Measurements from ENCODE around the gene TEX14. TPM values are rescaled to one million over a fixed set of nuclear protein-coding genes. Genes with fewer than 3 reads are reported as not detected.
"Not testable (repeated sequence)": the region's sequence is repeated elsewhere in the genome, so short reads cannot be mapped to it uniquely, and the experiment has no call there.

Gene TEX14
- total and polyA plus RNA-seq, 2 donors (not counting 3 experiments of a cell fraction or from before 2014, with no cell fraction given) = 0.10 TPM; not detected in 1

GRCh38 chr17:58660621-58661020 is 31.2 kb downstream of the TEX14 start:
- no peak overlapping the region for H3K27ac ChIP-seq (ENCODE audit: insufficient read depth, low read depth, low read length)
- no peak overlapping the region for H2AFZ ChIP-seq (ENCODE audit: low read depth, low read length)
- intact Hi-C loops (cut with micrococcal nuclease) = no loop called here
- no peaks in the 10 kb centered on the region for H4K20me1 ChIP-seq (replicated peaks; ENCODE audit: control insufficient read depth, extremely low read depth, insufficient read depth, low read length)
- POLR2A ChIA-PET = interaction anchor here (1.5 to 6.2 kb wide), 2 partner anchors 28 to 50 kb away, joined by 3 to 105 read pairs; no protein-coding TSS in a partner anchor
- CTCF ChIA-PET = interaction anchor here (0.7 to 1.6 kb wide), 3 partner anchors 17 to 344 kb away, joined by 3 read pairs; no protein-coding TSS in a partner anchor
- no peak for TF ChIP-seq CTCF (IDR thresholded peaks at IDR 0.05; ENCODE audit: extremely low read depth in 1 of 2, insufficient read depth in 1 of 2, low read depth in 1 of 2, low read length in 2 of 2)
- no peak for TF ChIP-seq POLR2A (IDR thresholded peaks at IDR 0.05; ENCODE audit: low read depth, low read length)
- TF ChIP-seq JUN (IDR thresholded peaks at IDR 0.05; ENCODE audit: borderline replicate concordance, insufficient read depth, insufficient read length, low read depth) = no peak
- TF ChIP-seq MYC (IDR thresholded peaks at IDR 0.05; ENCODE audit: low read depth, low read length) = no peak
- TF ChIP-seq FOS (IDR thresholded peaks at IDR 0.05; ENCODE audit: borderline replicate concordance, insufficient read depth, low read length) = no peak
- TF ChIP-seq GATA2 (IDR thresholded peaks at IDR 0.05; ENCODE audit: insufficient read depth, insufficient read length, low read depth, low read length) = no peak
- no peak for TF ChIP-seq POLR2AphosphoS5 (IDR thresholded peaks at IDR 0.05; ENCODE audit: insufficient read depth, low read depth, low read length)
- no peaks in the 10 kb centered on the region for H3K9me1 ChIP-seq (replicated peaks; ENCODE audit: control insufficient read depth, extremely low read depth, insufficient read depth, low read length)
- no peak overlapping the region for H3K4me3 ChIP-seq (replicated peaks in 1 of 3; ENCODE audit: insufficient read depth in 1 of 3, low read depth in 1 of 3, low read length in 3 of 3)
- dilution Hi-C loops (cut with MboI; ENCODE audit: extremely low pct_ligation_motif_present, low sequenced_read_pairs) = no loop called here
- H3K4me1 ChIP-seq (ENCODE audit: control insufficient read depth, extremely low read depth, insufficient read depth, low read length) = no peaks in the 10 kb centered on the region
- H3K4me2 ChIP-seq (ENCODE audit: insufficient read depth, low read length) = no peak overlapping the region
- no peak for DNase-seq (ENCODE audit: low read depth, low spot score)
- H3K9me3 ChIP-seq (replicated peaks; ENCODE audit: control insufficient read depth, insufficient read depth, low read length) = no peaks in the 10 kb centered on the region
- H3K36me3 ChIP-seq (ENCODE audit: control insufficient read depth in 2 of 2, extremely low read depth in 1 of 2, insufficient read depth in 2 of 2, low read length in 2 of 2) = no peaks in the 10 kb centered on the region
- no peak for FAIRE-seq
- H3K9ac ChIP-seq (replicated peaks; ENCODE audit: extremely low read depth, insufficient read depth, low read length) = no peak overlapping the region
- no peaks in the 10 kb centered on the region for H3K79me2 ChIP-seq (ENCODE audit: control insufficient read depth, insufficient read depth, low read length)
- no peaks in the 10 kb centered on the region for H3K27me3 ChIP-seq (ENCODE audit: control insufficient read depth in 2 of 2, insufficient read depth in 2 of 2, low read length in 2 of 2)
- no TSS peak for BruUV-seq (replicated peaks)

GRCh38 chr17:58659714-58660084 is 32.1 kb downstream of the TEX14 start:
- dilution Hi-C loops (cut with MboI; ENCODE audit: extremely low pct_ligation_motif_present, low sequenced_read_pairs) = not testable (repeated sequence)
- TSS peak; percentile 71 for BruUV-seq (replicated peaks)

More at GRCh38 chr17:58659714-58660084, 32.1 kb downstream of the TEX14 start:
- not testable (repeated sequence) for FAIRE-seq; H3K9me1 ChIP-seq (replicated peaks; ENCODE audit: control insufficient read depth, extremely low read depth, insufficient read depth, low read length); H3K36me3 ChIP-seq (ENCODE audit: control insufficient read depth in 2 of 2, extremely low read depth in 1 of 2, insufficient read depth in 2 of 2, low read length in 2 of 2); H4K20me1 ChIP-seq (replicated peaks; ENCODE audit: control insufficient read depth, extremely low read depth, insufficient read depth, low read length); H3K4me1 ChIP-seq (ENCODE audit: control insufficient read depth, extremely low read depth, insufficient read depth, low read length); H3K9me3 ChIP-seq (replicated peaks; ENCODE audit: control insufficient read depth, insufficient read depth, low read length); DNase-seq (ENCODE audit: low read depth, low spot score); H3K79me2 ChIP-seq (ENCODE audit: control insufficient read depth, insufficient read depth, low read length); H3K27me3 ChIP-seq (ENCODE audit: control insufficient read depth in 2 of 2, insufficient read depth in 2 of 2, low read length in 2 of 2)
- Histone ChIP-seq H3K4me3 (replicated peaks in 1 of 3; ENCODE audit: insufficient read depth in 1 of 3, low read depth in 1 of 3, low read length in 3 of 3) (peak overlapping the region; percentile 26 to 42 (median 28)), H2AFZ (ENCODE audit: low read depth, low read length) (peak overlapping the region; percentile 22), H3K4me2 (ENCODE audit: insufficient read depth, low read length) (peak overlapping the region; percentile 60), H3K27ac (ENCODE audit: insufficient read depth, low read depth, low read length) (peak overlapping the region; percentile 94), H3K9ac (replicated peaks; ENCODE audit: extremely low read depth, insufficient read depth, low read length) (peak overlapping the region; percentile 96)
- ChIA-PET CTCF (interaction anchor here (0.6 to 1.6 kb wide), 4 partner anchors 28 to 345 kb away, joined by 3 to 5 read pairs (median 3); no protein-coding TSS in a partner anchor), POLR2A (interaction anchor here (1.3 to 6.2 kb wide), 4 partner anchors 27 to 141 kb away, joined by 3 to 105 read pairs (median 10); partner anchors contain the start of gene RAD51C)
- intact Hi-C loops (cut with micrococcal nuclease) = loop anchor here (1.0 to 2.0 kb wide), 8 partner anchors 17 to 447 kb away; partner anchors contain the start of genes RAD51C, TEX14 and TRIM37

All from endothelial cell of umbilical vein (primary cell).